Stimulated activated CD4-positive, alpha-beta T cell treated with anti-CD3 and anti-CD28 coated beads, Interleukin-4, amount 100 ng/mL, for 1 hour (primary cell): ENCODE measurements around the gene GPR152.
A peak's percentile ranks its signal among the peaks of the same experiment; 100 is the strongest.

ENCODE experiments used
- DNase-seq: peaks from one replicate; pipeline ENCODE4 v3.0.0-alpha.2; 2020

GPR152 gene

GRCh38 chr11:67421430-67422031 is 31.0 kb downstream of the GPR152 start:
- no peak for DNase-seq

DNA sequence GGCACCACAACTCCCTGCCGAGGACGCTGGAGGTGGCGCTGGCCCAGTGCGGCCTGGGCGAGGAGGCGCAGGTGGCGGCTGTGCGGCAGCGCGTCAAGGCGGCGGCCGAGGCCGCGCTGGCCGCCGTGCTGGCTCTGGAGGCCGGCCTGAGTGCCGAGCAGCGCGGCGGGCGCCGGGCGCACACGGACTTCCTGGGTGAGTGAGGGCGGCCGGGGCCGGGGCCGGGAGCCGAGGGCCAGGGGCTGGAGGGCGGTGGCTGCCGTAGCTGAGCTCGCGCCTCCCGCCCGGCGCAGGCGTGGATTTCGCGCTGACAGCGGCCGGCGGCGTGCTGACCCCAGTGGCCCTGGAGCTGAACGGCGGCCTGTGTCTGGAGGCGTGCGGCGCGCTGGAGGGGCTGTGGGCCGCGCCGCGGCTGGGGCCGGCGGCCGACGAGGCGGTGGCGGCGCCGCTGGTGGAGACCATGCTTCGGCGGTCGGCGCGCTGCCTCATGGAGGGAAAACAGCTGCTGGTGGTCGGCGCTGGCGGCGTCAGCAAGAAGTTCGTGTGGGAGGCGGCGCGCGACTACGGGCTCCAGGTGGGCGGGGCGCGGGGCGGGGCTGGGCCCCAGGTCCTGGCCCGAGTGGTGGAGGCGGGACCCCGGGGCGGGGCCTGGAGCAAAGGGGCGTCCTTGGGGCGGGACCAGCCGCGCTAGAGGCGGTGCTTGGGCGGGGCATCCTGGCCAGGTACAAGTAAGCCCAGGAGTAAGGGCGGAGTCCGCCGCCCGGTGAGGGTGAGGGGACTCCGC is 31.7 kb downstream of the GPR152 start:
- peak; percentile 99 for DNase-seq

DNA sequence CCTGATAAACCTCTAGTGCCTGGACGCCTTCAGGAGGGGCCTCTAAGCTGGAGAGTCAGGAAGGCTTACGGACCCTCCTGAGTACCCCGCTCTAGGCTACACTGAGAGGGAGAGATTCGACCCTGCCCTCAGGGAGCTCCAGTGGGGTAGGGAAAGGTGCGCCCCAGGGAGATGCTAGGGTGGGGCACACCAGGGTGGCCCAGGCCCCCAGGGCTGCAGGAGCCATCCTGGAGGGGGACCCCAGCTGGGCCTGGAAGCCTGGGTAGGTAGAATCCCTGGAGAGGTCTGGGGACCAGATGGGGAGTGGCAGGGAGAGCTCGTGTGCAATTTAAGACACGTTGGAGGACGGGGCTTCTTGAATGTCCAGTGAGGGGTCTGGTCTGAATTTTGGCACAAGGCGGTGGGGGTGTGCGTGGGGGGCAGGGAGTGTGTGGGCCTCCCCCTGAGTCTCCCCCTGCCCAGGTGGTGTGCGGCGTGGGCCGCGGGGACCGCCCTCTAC is 32.3 kb downstream of the GPR152 start:
- peak; percentile 9 for DNase-seq

DNA sequence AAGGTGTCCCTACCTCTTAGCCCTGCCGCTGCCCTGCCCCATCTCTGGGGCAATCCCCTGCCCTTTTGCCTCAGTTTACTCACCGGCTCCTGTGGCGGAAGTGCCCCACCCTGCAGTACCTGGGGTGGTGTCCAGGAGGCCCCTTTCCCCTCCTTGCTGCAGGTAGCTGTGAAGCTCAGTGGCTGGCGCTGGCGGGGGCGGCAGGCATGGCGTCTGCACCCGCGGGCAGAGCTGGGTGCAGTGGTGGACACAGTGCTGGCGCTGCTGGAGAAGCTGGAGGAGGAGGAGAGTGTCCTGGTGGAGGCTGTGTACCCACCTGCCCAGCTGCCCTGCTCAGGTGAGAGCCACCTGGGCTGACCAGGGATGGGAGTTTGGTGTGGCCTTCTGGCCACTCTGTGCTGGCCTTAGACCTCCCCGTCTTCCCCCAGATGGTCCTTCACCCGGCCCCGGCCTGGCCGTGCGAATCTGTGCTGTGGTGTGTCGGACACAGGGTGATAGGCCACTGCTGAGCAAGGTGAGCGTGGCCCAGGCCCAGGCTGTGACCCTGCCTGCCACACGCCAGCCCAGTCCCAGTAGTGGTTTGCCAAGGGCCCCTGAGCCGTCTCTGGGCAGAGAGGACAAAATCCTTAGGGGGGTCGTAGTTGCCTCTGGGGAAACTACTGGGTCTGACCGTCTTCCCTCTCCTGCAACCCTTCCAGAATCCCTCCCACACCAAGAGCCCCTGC is 33.0 kb downstream of the GPR152 start:
- no peak for DNase-seq

DNA sequence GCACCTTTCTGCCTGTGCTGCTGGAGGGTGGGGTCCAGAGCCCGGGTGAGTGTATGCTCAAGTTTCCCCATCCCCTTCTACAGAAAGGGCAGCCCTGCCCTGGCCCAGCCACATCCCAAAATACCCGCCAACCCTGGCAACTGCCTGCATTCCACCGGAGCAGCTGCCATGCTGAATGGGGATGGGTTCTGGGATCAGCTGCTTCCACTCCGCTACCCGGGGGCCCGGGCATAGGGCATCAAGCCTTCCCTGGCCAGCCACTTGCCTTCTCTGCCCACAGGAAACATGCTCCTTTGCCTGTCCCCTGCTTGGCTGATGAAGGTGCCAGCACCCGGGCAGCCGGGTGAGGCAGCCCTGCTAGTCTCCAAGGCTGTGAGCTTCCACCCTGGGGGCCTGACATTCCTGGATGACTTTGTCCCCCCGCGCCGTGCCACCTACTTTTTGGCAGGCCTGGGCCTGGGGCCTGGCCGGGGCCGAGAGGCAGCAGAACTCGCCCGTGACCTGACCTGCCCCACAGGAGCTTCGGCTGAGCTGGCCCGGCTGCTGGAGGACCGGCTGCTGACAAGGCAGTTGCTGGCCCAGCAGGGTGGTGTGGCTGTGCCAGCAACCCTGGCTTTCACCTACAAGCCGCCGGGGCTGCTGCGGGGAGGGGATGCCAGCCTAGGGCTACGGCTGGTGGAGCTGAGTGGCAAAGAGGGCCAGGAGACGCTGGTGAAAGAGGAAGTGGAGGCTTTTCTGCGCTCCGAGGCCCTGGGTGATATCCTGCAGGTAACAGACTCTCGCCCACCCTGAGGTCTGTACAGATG is 33.9 kb downstream of the GPR152 start:
- DNase-seq, result peak; percentile 37

DNA sequence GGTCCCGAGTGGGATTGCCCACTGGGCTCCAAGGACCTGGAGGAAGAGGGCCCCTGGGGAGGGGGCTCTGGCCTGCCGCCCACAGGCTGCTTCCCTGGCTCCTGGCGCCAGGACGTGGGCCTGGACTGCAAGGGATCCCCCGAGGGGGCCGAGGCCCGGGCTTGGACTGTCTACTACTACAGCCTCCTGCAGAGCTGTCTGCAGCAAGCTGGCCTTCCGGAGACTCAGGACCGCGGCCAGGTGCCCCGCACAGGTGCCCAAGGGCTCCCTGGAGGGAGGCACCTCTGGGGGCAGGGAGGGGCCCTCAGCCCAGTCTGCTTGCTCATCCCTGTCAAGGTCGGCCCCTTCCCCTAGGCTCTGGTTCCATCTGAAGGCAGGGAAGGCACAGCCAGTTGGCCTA is 35.1 kb downstream of the GPR152 start:
- DNase-seq, result no peak

GRCh38 chr11:67416416-67417335 is 35.9 kb downstream of the GPR152 start:
- peak; percentile 65 for DNase-seq

GRCh38 chr11:67415501-67416304 is 36.8 kb downstream of the GPR152 start, which contains the start of gene CARNS1:
Gene CARNS1 (plus strand): TSS chr11:67415678. CDS start chr11:67416200, 522 bp downstream.
- DNase-seq, result peak; percentile 16

GRCh38 chr11:67413266-67413849 is 39.2 kb downstream of the GPR152 start:
- no peak for DNase-seq

GRCh38 chr11:67412495-67413179 is 39.9 kb downstream of the GPR152 start:
- DNase-seq, result no peak

- no peak for DNase-seq
Observed at GRCh38 chr11:67411785-67412152, 40.8 kb downstream of the GPR152 start.

DNA sequence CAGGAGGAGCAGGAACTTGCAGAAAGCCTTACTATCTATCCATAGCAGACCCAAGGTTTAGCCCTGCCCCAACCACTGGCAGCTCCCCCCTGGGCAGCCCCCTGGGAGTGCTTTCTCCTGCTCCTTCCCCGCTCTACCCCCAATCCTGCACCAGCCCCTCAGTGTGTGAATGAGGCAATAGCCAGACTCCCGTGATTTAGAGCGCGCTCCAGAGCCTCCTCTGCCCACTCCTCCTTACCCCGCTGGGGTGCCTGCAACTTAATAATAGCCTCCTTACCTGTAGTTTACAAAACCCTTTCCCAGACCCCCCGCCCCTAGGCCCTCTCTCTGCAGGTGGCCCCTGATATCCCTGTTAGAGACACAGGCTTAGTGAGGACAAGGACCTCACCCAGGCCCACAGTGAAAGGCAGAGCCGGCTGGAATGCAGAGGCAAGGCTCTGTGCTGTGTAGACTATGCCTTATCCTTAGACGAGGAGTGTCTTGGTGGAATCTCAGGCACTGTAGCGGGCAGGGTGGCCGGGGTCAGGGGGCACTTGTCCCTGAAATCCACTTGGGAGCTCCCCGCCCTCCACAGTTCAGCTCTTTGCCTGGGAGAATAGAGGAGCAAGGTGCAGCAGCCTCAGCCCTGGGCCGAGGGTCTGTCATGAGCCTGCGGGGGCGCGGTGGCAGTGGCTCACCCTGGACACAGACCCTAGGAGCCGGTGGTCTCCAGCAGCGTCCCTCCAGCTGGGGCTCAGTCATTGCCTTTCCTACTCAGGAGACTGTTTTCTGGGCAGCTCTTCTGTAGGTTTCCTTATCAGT is 41.3 kb downstream of the GPR152 start:
- DNase-seq, result no peak

DNA sequence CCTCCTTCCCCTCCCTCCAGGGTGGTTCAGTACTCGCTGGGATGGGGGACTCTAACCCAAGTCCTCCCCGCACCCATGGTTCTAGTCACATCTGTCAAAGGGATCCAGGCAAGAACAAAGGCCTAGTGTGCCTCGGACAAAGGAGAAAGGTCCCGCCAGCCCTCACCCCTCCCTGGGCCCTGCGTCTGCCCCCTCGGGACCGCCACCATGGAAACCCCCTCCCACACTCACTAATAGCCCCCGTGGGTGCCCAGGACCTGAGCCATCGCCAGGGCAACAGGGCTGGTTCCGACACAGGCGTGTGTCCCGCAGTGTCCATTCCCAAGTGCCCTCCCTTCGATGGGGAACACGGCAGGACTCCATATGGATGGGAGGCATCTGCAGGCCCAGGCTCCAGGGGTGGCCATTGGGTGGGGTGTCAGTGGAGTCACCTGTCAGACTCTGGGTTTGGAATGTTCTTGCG is 42.1 kb downstream of the GPR152 start:
- DNase-seq, result no peak

DNA sequence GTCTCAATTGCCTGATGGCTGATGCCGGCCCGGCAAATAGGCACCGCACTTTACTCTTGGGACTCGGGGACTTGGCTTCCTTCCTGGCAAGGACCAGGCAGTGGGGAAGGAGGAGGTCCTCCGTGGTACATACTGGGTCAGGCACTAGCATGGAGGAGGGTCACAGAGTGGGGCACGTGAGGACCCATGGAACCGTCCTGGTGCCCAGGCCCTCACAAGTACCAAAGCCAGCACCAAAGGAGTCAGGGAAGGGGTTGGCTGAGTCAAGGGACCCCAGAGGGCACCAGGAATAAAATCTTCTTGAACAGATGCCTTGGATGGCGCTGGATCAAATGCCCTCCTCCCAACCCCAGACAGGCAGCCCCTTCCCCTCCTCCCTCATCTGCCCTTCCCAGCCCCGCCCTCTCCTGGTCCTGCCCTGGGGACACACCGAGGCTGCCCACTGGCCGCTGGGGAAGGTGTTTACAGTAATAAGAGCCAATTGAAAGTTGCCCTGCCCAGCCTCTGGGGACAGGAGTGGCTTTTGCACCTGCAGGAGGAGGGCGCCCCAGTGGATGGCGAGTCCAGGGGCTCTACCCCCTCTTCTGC is 42.7 kb downstream of the GPR152 start:
- no peak for DNase-seq

DNA sequence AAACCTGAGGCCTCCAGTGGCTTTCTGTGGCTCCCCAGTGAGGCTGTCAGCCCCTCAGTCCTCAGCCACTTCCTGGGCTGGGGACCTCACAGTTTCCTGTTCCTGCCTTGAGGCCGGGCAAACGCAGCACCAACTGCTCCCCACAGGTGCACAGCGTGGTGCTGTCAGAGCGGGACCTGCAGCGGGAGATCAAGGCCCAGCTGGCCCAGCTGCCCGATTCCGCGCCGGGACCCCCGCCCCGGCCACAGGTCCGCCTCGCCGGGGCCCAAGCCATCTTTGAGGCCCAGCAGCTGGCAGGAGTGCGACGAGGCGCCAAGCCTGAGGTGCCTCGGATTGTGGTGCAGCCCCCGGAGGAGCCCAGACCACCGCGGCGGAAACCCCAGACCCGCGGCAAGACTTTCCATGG is 43.3 kb downstream of the GPR152 start:
- DNase-seq, result peak; percentile 53

DNA sequence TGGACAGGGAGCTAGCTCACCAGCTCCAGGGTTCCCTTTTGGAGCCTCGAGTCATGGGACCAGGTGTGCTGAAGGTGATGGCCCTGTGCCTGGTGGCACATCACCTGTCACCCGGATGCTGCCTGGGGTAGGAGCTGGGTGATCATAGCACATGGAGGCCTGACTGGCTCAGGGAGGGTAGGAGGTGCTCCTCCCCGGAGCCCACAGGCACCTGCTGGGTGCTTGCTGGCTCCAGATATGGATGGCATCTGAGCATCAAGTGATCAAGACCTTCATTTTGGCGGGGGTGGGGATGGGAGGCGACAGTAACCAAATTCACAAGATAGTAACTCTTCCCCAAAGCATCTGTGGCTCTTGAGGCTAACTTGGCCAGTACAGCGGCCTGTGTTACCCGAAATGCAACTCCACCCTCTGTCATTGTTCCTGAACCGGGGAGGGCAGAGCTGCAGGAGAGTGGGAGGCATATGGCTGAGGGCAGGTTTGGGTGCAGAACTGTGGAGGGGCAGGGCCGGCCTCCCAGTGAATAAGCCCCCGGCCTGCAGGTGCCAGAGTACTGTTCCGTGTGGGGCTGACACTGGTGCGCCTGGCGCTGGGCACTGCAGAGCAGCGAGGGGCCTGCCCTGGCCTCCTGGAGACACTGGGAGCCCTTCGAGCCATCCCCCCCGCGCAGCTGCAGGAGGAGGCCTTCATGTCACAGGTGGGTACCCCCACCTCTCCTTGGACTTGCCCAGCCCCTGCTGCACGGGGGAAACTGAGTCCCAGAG is 43.9 kb downstream of the GPR152 start:
- DNase-seq, result peak; percentile 23

DNA sequence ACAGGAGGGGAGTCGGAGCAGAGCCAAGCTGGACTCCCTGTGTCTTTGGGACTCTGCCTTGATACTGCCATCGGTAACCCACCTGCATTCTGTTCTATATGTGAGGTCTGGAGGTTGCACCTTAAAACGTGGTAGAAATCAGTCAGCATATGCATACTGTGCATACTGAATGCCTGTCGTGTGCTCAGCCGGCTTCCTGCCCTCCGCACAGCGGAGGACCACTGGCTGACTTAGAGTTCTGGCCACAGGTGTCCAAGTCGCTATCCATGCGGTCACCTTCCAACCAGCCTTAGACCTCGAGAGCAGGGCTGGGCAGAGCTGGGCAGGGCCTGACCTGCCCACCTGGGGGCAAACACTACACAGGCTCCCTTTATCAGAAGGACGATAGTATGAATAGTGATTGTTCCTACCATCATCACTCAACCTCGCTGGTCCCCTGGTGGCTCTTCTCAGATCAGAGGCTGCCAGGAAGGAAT is 44.8 kb downstream of the GPR152 start:
- no peak for DNase-seq
